Karpas-422 (cell line): Measurements from ENCODE around the gene SPATA12. TPM values are rescaled to one million over a fixed set of nuclear protein-coding genes. Genes with fewer than 3 reads are reported as not detected.

Experiments
- DNase-seq: peaks from one replicate; pipeline ENCODE4 v3.0.0-alpha.2; 2015
- H2AFZ ChIP-seq: fragments of 200-600 bp; sonication (generic); 2 replicates; pipeline ENCODE4 v1.6.1; 2014; ENCODE audit warnings: antibody characterized with exemption, low read length, mixed read lengths
- H3K27ac ChIP-seq: fragments of 200-600 bp; sonication (generic); 2 replicates; pipeline ENCODE4 v1.5.1; 2014; ENCODE audit warnings: mild to moderate bottlenecking, low read length, moderate library complexity
- H3K27me3 ChIP-seq: fragments of 200-600 bp; sonication (generic); 2 replicates; pipeline ENCODE4 v1.6.1; 2014; ENCODE audit warnings: low read length, mixed read lengths
- H3K36me3 ChIP-seq: fragments of 200-600 bp; sonication (generic); 2 replicates; pipeline ENCODE4 v1.6.1; 2014; ENCODE audit warnings: low read length, mixed read lengths; ENCODE audit not compliant: insufficient read depth
- H3K4me1 ChIP-seq: fragments of 200-600 bp; sonication (generic); 2 replicates; pipeline ENCODE4 v1.6.1; 2014; ENCODE audit warnings: mild to moderate bottlenecking, low read length, mixed read lengths
- H3K4me2 ChIP-seq: fragments of 200-600 bp; sonication (generic); 2 replicates; pipeline ENCODE4 v1.6.1; 2014; ENCODE audit warnings: low read length, low read depth, mild to moderate bottlenecking; ENCODE audit not compliant: poor library complexity, severe bottlenecking
- H3K4me3 ChIP-seq: fragments of 200-600 bp; sonication (generic); 2 replicates; pipeline ENCODE4 v1.5.1; 2014; ENCODE audit warnings: mild to moderate bottlenecking, antibody characterized with exemption, low read length, mixed read lengths
- H3K79me2 ChIP-seq: fragments of 200-600 bp; sonication (generic); 2 replicates; pipeline ENCODE4 v1.6.1; 2014; ENCODE audit warnings: mild to moderate bottlenecking, low read length, mixed read lengths
- H3K9ac ChIP-seq: fragments of 200-600 bp; sonication (generic); 2 replicates; pipeline ENCODE4 v1.6.0; 2014; ENCODE audit warnings: low read length
- H3K9me2 ChIP-seq: fragments of 200-600 bp; sonication (generic), shearing (Covaris generic); replicated peaks from 2 replicates; pipeline ENCODE4 v1.6.0; 2014; ENCODE audit warnings: mild to moderate bottlenecking, low read length, moderate library complexity; ENCODE audit not compliant: insufficient read depth
- H3K9me3 ChIP-seq: fragments of 300-700, 200-600 bp; sonication (generic); 2 replicates; pipeline ENCODE4 v1.6.1; 2014; ENCODE audit warnings: low read length, mixed read lengths
- H4K20me1 ChIP-seq: fragments of 200-600 bp; sonication (generic); 2 replicates; pipeline ENCODE4 v1.6.1; 2014; ENCODE audit warnings: mild to moderate bottlenecking, antibody characterized with exemption, low read length, low read depth; ENCODE audit not compliant: insufficient read depth
- total RNA-seq: library from RNA; depleted of rRNA; stranded (reverse); fragments of >200 nt; shearing (Covaris generic); gene quantifications from 2 replicates; pipeline ENCODE4 v1.2.3, GENCODE V29; 2014; ENCODE audit warnings: low replicate concordance; rRNA removed

The SPATA12 gene
- total RNA-seq, 1 experiment from 2014 or later: 3.9 TPM

- no peak overlapping the region for H3K27ac ChIP-seq
- no peak overlapping the region for H3K4me3 ChIP-seq
- no peak overlapping the region for H3K9ac ChIP-seq
- peaks cover 1% of the 10 kb centered on the region for H3K4me1 ChIP-seq
- DNase-seq: no peak
- H4K20me1 ChIP-seq: no peaks in the 10 kb centered on the region
- no peaks in the 10 kb centered on the region for H3K9me3 ChIP-seq
- H2AFZ ChIP-seq: no peak overlapping the region
- H3K36me3 ChIP-seq: no peaks in the 10 kb centered on the region
- no peak overlapping the region for H3K4me2 ChIP-seq
- no peaks in the 10 kb centered on the region for H3K79me2 ChIP-seq
- no peaks in the 10 kb centered on the region for H3K27me3 ChIP-seq
- H3K9me2 ChIP-seq: no peaks in the 10 kb centered on the region
Observed at GRCh38 chr3:57116501-57116900, 56.0 kb downstream of the SPATA12 start.

GRCh38 chr3:57118254-57118653, 57.8 kb downstream of the SPATA12 start:
- no peaks in the 10 kb centered on the region for H4K20me1 ChIP-seq
- no peak overlapping the region for H2AFZ ChIP-seq
- DNase-seq: no peak
- no peaks in the 10 kb centered on the region for H3K79me2 ChIP-seq
- H3K27ac ChIP-seq: no peak overlapping the region
- H3K9me3 ChIP-seq: no peaks in the 10 kb centered on the region
- no peaks in the 10 kb centered on the region for H3K4me1 ChIP-seq
- H3K9ac ChIP-seq: no peak overlapping the region
- no peak overlapping the region for H3K4me2 ChIP-seq
- no peaks in the 10 kb centered on the region for H3K36me3 ChIP-seq
- H3K27me3 ChIP-seq: no peaks in the 10 kb centered on the region
- H3K4me3 ChIP-seq: no peak overlapping the region
- H3K9me2 ChIP-seq: no peaks in the 10 kb centered on the region

- Histone ChIP-seq H3K4me3 (no peak overlapping the region), H3K4me1 (no peaks in the 10 kb centered on the region), H3K36me3 (no peaks in the 10 kb centered on the region), H2AFZ (no peak overlapping the region), H3K79me2 (no peaks in the 10 kb centered on the region), H3K27ac (no peak overlapping the region), H3K4me2 (no peak overlapping the region), H4K20me1 (no peaks in the 10 kb centered on the region), H3K9ac (no peak overlapping the region), H3K27me3 (no peaks in the 10 kb centered on the region), H3K9me2 (no peaks in the 10 kb centered on the region), H3K9me3 (no peaks in the 10 kb centered on the region)
- DNase-seq: no peak
Observed at GRCh38 chr3:57120040-57120439, 59.6 kb downstream of the SPATA12 start.

GRCh38 chr3:57120451-57121174, 60.1 kb downstream of the SPATA12 start:
- Histone ChIP-seq H3K9me3 (no peaks in the 10 kb centered on the region), H3K27ac (no peak overlapping the region), H3K79me2 (no peaks in the 10 kb centered on the region), H2AFZ (no peak overlapping the region), H3K9ac (no peak overlapping the region), H4K20me1 (no peaks in the 10 kb centered on the region), H3K36me3 (no peaks in the 10 kb centered on the region), H3K4me2 (no peak overlapping the region), H3K9me2 (no peaks in the 10 kb centered on the region), H3K27me3 (no peaks in the 10 kb centered on the region), H3K4me1 (no peaks in the 10 kb centered on the region), H3K4me3 (no peak overlapping the region)
- no peak for DNase-seq

Other genes with a start within 250 kb of the SPATA12 start
- gene IL17RD, start 104.7 kb downstream of the SPATA12 start, total RNA-seq: 0.43 and 1.2 TPM in 2 replicates
- gene HESX1, start 139.3 kb downstream of the SPATA12 start, total RNA-seq: 1.0 and 3.4 TPM in 2 replicates
- gene APPL1, start 167.1 kb downstream of the SPATA12 start, total RNA-seq: 51.5 and 66.2 TPM in 2 replicates
- 0.04 TPM in 1 of 2 replicates, not detected in the other for gene ASB14, start 232.0 kb downstream of the SPATA12 start, total RNA-seq